ENCODE measurements around the gene ZNF439.
"Not testable (repeated sequence)": the region's sequence is repeated elsewhere in the genome, so short reads cannot be mapped to it uniquely, and the experiment has no call there.

The ZNF439 gene

DNA sequence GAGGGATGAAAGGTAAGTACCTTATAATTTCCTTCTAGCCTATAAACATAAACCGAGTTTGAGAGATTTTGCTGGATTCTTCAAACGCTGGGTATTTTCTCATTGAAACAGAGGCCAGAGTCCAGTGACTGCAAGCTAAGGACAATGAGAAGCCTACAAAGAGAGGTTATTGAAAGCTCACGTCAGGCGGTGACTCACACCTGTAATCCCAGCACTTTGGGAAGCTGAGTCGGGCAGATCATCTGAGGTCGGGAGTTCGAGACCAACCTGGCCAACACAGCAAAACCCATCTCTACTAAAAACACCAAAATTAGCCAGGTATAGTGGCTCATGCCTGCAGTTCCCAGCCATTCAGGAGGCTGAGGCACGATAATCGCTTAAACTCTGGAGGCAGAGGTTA, 24.1 kb downstream of the ZNF439 start:
- DNase-seq, result no peak

DNA sequence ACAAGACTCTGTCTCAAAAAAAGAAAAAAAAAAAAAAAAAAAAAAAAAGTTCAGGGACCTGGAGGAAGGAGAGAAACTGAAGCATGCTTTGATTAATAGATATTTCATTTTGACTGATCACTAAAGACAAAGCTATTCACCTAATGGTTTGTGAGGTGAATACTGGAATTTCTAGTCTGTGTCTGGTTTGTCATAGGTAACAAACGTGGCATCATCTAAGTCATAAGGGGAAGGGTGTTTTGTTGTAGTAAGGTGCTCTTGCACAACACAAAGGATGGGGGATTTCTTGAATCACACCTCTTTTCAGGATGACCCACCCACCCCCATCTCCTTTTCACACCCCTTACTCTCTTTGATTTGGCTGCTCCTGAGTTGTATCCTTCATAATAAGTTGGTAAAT, 25.2 kb downstream of the ZNF439 start:
- no peak for DNase-seq

GRCh38 chr19:11879687-11880266, 31.3 kb downstream of the ZNF439 start:
- not testable (repeated sequence) for DNase-seq

DNA sequence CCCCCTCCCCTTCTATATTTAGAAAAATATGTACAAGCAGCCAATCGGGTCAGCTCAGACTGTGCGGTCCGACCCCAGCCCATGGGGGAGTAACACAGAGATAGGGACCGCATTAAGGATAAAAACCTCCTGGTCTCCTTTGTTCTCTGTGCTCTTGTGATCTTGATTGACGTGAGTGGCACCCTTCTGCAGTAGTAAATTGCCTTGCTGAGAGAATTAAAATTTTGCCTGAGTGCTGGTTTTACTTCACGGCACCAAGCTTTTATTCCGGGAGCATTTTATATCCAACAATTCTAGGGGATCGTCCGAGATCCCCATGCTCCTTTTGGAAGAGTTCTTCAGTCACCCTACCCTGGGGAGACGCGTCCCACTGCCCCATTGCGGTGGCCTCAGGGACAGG, 32.1 kb downstream of the ZNF439 start:
- no peak for DNase-seq

DNA sequence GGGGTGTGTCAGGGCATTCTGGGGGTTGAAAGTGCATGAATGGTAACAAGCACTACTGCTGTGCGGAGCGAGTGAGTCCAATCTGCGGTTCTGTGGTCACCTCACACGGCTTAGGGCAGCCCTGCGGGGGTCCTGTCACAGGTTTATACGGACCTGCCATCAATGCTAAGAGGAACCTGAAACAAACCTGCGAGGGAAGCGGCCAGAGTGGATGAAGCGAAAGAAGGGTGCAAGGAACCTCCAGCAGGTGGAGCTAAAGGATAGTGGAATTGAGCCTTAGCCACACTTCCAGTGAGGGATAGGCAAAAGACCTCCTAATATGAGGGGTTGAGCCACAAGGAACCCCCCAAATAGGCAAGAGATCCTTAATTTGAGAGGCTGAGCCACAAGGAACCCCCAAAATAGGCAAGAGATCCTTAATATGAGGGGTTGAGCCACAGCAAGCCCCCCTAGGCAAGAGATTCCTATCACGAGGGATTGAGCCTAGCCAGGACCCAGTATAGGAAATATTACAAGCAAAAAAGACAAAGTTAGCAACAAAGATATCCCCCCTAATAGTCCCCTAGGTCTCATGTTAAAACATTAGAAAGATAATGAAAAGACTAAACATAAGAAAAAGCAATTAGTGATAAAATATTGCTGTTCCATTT, 32.8 kb downstream of the ZNF439 start:
- DNase-seq, result peak; percentile 47 to 67

DNA sequence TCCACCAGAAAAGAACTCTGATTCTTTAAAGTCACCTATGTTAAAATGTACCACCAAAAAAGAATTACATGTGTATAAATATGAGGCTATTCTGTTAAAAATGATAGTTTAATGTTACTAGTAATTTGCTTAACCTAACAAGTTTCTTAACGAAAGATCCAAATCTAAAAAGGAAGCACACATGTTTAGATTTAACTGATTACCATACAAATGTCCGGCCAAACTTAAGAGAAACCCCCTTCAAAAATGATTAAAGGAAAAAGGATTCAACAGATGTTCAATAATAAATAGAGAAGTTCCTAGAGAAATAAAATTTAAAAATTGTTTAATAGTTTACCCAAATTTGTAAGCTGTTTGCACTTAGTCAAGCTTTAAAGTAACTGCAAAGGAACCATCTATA, 34.1 kb downstream of the ZNF439 start:
- no peak for DNase-seq

DNA sequence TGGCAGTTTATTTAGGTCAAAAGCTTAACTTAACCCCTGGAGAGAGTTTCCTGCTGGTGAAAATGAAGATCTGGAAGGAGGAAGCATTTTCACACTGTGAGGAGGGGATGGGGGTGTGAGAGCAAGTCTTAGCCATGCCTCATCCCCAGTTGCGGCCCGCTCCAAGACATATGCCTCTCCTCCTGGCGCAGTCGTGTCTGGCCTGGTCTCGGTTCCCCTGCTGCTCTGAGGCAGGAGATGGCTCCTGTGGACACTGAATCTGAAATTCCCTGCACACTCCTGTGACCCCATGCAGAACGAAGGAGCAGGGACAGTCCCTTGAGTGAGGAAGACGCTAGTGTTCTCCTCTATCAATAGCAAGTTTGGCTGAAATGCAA, 38.7 kb downstream of the ZNF439 start:
- no peak for DNase-seq

DNA sequence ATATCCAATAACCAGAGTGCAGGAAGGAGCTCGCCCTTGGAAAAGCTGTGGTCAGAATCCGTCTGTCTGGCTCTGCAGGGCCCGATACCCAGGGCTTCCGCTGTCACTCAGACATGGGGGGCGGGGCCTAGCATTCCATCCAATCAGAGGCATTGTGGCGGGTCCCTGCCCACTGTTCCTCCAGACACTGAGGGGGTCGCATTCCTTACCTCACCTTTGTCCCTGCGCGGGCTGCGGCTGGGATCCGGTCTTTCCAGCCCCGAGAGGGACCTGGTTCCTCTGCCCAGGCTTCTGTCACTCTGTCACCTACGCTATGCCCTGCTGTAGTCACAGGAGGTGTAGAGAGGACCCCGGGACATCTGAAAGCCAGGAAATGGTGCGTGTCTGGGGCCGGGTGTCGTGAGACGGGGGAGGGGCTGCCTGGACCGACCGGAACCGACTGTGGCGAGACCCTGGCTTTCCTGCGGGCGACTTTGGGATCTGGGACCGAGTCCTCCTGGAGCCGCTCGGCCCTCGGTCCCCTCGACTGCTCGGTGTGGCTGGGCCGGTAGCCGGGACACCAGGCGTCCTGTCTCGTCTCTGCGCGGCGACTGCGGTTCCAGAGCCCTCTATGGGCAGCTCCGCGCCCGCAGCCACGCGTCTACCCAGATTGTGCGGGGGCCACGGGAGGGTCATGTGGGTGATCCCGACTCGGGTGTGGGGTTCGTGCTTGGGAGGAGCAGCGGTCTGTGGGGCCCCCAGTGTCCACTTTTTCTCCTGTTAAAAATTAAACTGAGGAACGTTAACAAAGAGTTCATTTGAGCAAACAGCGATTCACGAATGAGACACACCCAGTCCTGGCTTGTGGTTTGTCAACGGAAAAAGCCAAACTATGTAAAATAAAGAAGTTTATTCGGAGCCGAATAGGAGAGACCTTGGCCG, 39.3 kb downstream of the ZNF439 start, which contains the start of gene ZNF69:
ZNF69 (plus strand) TSS at position 172 of the 921 bp plus-strand sequence; CDS start at position 314, 142 bp downstream.
- peak; percentile 67 to 79 for DNase-seq

GRCh38 chr19:11889901-11890300, 41.4 kb downstream of the ZNF439 start:
- not testable (repeated sequence) for DNase-seq

- DNase-seq, result no peak
These were observed 42.1 kb downstream of the ZNF439 start for GRCh38 chr19:11890634-11891033.

DNA sequence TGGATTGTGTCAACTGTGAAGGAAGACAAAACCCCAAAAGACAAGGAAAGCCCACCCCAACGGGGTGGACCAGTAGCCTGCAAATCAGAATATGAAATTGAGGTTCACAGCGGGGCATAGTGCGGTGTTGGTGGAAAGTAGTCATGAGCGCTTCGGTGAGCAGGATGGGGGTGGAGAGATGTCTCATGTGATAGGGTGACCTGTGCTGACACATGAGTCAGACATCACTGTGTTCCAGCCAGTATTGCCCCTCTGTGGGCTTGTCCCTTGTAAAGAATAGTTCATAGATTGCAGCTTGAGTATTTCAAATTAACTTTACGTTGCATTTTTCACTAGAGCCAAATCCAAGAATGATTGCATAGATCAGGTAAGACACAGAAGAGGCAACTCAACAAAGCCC, 46.3 kb downstream of the ZNF439 start:
- no peak for DNase-seq

- no peak for DNase-seq
These were observed 53.7 kb downstream of the ZNF439 start for GRCh38 chr19:11902228-11902627.

DNA sequence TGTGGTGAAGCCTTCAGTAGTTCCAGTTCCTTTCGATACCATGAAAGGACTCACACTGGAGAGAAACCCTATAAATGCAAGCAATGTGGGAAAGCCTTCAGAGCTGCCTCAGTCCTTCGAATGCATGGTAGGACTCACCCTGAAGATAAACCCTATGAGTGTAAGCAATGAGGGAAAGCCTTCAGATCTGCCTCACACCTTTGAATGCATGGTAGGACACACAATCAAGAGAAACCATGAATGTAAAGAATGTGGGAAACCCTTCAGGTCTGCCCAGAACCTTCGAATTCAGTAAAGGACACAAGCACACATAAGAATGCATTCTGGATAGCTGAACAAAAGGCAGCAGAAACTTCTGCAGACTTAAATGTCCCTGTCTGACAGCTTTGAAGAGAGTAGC, 57.4 kb downstream of the ZNF439 start:
- DNase-seq, result no peak

DNA sequence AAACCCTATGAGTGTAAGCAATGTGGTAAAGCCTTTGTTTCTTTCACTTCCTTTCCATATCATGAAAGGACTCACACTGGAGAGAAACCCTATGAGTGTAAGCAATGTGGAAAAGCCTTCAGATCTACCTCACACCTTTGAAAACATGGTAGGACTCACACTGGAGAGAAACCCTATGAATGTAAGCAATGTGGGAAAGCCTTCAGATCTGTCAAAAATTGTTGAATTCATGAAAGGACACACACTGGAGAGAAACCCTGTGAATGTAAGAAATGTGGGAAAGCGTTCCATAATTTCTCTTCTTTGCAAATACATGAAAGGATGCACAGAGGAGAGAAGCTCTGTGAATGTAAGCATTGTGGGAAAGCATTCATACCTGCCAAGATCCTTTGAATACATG, 63.4 kb downstream of the ZNF439 start:
- DNase-seq, result not testable (repeated sequence)

GRCh38 chr19:11914417-11915051, 66.0 kb downstream of the ZNF439 start:
- not testable (repeated sequence) for DNase-seq
